Measurements from ENCODE around the gene ABCA10. TPM values are rescaled to one million over a fixed set of nuclear protein-coding genes. Genes with fewer than 3 reads are reported as not detected.

Gene ABCA10
- total and polyA plus RNA-seq, 2 of the 8 experiments (the other 6 are each of a cell fraction or from before 2014, with no cell fraction given), result not detected

DNA sequence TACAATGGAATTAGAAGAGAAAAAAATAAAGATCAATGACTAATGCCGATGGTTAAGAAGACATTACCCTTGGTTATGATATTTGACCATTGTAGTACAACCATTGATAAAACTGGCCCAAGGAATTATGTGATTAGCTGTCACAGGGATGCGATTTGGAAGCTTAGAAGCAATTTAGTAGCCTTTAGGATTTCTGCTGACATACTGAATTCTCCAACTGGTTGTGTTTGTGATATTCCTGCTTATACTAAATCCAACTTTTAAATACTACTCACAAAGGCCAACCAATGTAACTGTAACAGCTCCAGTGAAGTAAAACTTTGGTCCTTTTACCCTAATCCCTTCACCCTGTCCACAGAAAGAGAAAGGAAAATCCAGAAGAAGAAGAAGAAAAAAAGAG is 55.5 kb downstream of the ABCA10 start:
- Histone ChIP-seq H2BK5ac (ENCODE audit: low read depth, low read length) (no peak overlapping the region), H3K79me2 (ENCODE audit: control insufficient read depth in 1 of 2, insufficient read depth in 2 of 2, low read length in 2 of 2) (no peaks in the 10 kb centered on the region), H3K14ac (ENCODE audit: insufficient read length) (no peak overlapping the region), H4K8ac (ENCODE audit: extremely low read depth, insufficient read depth, low read length) (no peak overlapping the region), H3K9me3 (ENCODE audit: insufficient read depth in 2 of 2, low read depth in 1 of 2, low read length in 1 of 2) (no peaks in the 10 kb centered on the region), H3K4ac (replicated peaks; ENCODE audit: insufficient read length, low read depth, low read length) (no peak overlapping the region), H3K4me3 (ENCODE audit: extremely low read depth in 1 of 4, insufficient read depth in 2 of 4, low read depth in 3 of 4, low read length in 4 of 4) (no peak overlapping the region), H3K27me3 (replicated peaks in 1 of 4; ENCODE audit: control insufficient read depth in 3 of 4, extremely low read depth in 1 of 4, insufficient read depth in 3 of 4, low read length in 3 of 4) (no peaks in the 10 kb centered on the region), H3K56ac (replicated peaks; ENCODE audit: insufficient read length, low read depth, low read length) (no peak overlapping the region), H3K18ac (ENCODE audit: extremely low read depth, low read length) (no peak overlapping the region), H4K20me1 (replicated peaks in 1 of 2; ENCODE audit: control insufficient read depth in 1 of 2, insufficient read depth in 2 of 2, low read length in 2 of 2) (no peaks in the 10 kb centered on the region), H2BK15ac (ENCODE audit: low read length) (no peak overlapping the region), H3K23ac (ENCODE audit: insufficient read length) (no peak overlapping the region), H2AFZ (ENCODE audit: low read length) (peak overlapping the region; percentile 75), H3K27ac (ENCODE audit: low read depth, low read length) (no peak overlapping the region), H2AK5ac (ENCODE audit: low read depth, low read length) (no peak overlapping the region), H3K23me2 (ENCODE audit: low read depth, low read length) (no peaks in the 10 kb centered on the region), H4K91ac (replicated peaks; ENCODE audit: insufficient read length, low read length) (no peak overlapping the region), H2BK20ac (ENCODE audit: low read length) (no peak overlapping the region), H3K9ac (replicated peaks in 1 of 4; ENCODE audit: extremely low read depth in 1 of 4, low read depth in 3 of 4, low read length in 3 of 4) (no peak overlapping the region), H4K5ac (ENCODE audit: insufficient read length, low read depth, low read length) (no peak overlapping the region), H3K36me3 (ENCODE audit: control insufficient read depth in 2 of 4, insufficient read depth in 4 of 4, low read length in 3 of 4) (no peaks in the 10 kb centered on the region), H3K4me1 (replicated peaks in 1 of 4; ENCODE audit: control insufficient read depth in 3 of 4, insufficient read depth in 4 of 4, low read length in 3 of 4) (no peaks in the 10 kb centered on the region), H3K79me1 (ENCODE audit: low read depth, low read length) (no peaks in the 10 kb centered on the region), H2BK120ac (replicated peaks; ENCODE audit: low read depth, low read length) (no peak overlapping the region), H3K4me2 (ENCODE audit: insufficient read depth in 1 of 2, low read depth in 2 of 2, low read length in 2 of 2) (no peak overlapping the region), H2BK12ac (ENCODE audit: low read depth, low read length) (no peak overlapping the region)
- DNase-seq (ENCODE audit: low read depth in 1 of 2, low spot score in 2 of 2) (no peak), FAIRE-seq (no peak)
- ChIA-PET CTCF (ENCODE audit: partially characterized antibody) (no interaction called here), POLR2A (ENCODE audit: partially characterized antibody) (no interaction called here)
- 63% methylated on average over 2 of the region's 2 CpGs; no CpG with 5 or more reads in 1 of the 2 experiments for WGBS, 2 experiments (ENCODE audit: extremely low coverage in 1 of 2, insufficient coverage in 1 of 2, insufficient read length in 1 of 2, insufficient replicate concordance in 2 of 2, low coverage in 1 of 2, low lambda C conversion rate in 2 of 2, missing lambda C conversion rate in 1 of 2)
- no peak for TF ChIP-seq POU5F1 (IDR thresholded peaks at IDR 0.05; ENCODE audit: low read depth, low read length)
- TF ChIP-seq SP2 (IDR thresholded peaks at IDR 0.05; ENCODE audit: low read length), result no peak
- TF ChIP-seq NANOG (IDR thresholded peaks at IDR 0.05; ENCODE audit: insufficient read depth, low read depth, low read length, poor library complexity, severe bottlenecking), result no peak
- TF ChIP-seq SAP30 (IDR thresholded peaks at IDR 0.05; ENCODE audit: insufficient read depth, insufficient replicate concordance, low read length), result no peak
- TF ChIP-seq KDM5A (IDR thresholded peaks at IDR 0.05; ENCODE audit: low read length), result no peak
- no peak for TF ChIP-seq JUN (IDR thresholded peaks at IDR 0.05; ENCODE audit: low read depth, low read length)
- TF ChIP-seq CHD1 (IDR thresholded peaks at IDR 0.05; ENCODE audit: low read depth, low read length), result no peak
- TF ChIP-seq SP4 (IDR thresholded peaks at IDR 0.05; ENCODE audit: low read length), result no peak
- no peak for TF ChIP-seq EP300 (IDR thresholded peaks at IDR 0.05; ENCODE audit: borderline replicate concordance in 1 of 2, low read depth in 2 of 2, low read length in 2 of 2)
- no peak for TF ChIP-seq CEBPB (IDR thresholded peaks at IDR 0.05; ENCODE audit: low read depth, low read length)
- TF ChIP-seq EGR1 (IDR thresholded peaks at IDR 0.05; ENCODE audit: borderline replicate concordance, low read depth, low read length), result no peak
- TF ChIP-seq HDAC6 (IDR thresholded peaks at IDR 0.05; ENCODE audit: low read depth, low read length), result no peak
- TF ChIP-seq CREB1 (IDR thresholded peaks at IDR 0.05), result no peak
- no peak for TF ChIP-seq CBX5 (IDR thresholded peaks at IDR 0.05; ENCODE audit: low read depth, low read length)
- TF ChIP-seq RFX5 (IDR thresholded peaks at IDR 0.05; ENCODE audit: borderline replicate concordance, low read depth, low read length), result no peak
- TF ChIP-seq, protein P1, sequence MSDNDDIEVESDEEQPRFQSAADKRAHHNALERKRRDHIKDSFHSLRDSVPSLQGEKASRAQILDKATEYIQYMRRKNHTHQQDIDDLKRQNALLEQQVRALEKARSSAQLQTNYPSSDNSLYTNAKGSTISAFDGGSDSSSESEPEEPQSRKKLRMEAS (IDR thresholded peaks at IDR 0.05), result no peak
